SK-N-SH treated with all-trans-retinoic acid at 6 μM for 48 hours (cell line): Measurements from ENCODE around the gene SRD5A2.

Source experiments
- ATAC-seq: fragments of 200-7000 bp; cut with Tn5 transposase; 3 replicates; pipeline ENCODE4 v1.9.1; 2020; ENCODE audit warnings: mild to moderate bottlenecking, moderate library complexity
- ARNTL ChIP-seq: fragments of 450-650 bp; formaldehyde crosslinking; IDR thresholded peaks from 2 replicates; pipeline ENCODE4 v1.5.0; 2020; ENCODE audit warnings: low read depth, mild to moderate bottlenecking, moderate library complexity, borderline replicate concordance
- BACH2 ChIP-seq: fragments of 250-450 bp; sonication (Bioruptor Pico); IDR thresholded peaks from 2 replicates; pipeline ENCODE4 v1.9.0; 2021; ENCODE audit warnings: mild to moderate bottlenecking, borderline replicate concordance
- CSDC2 ChIP-seq: fragments of 250-450 bp; sonication (Bioruptor Pico); IDR thresholded peaks from 2 replicates; pipeline ENCODE4 v1.5.0; 2020; ENCODE audit warnings: mild to moderate bottlenecking, moderate library complexity
- ESRRG ChIP-seq: fragments of 250-450 bp; sonication (Bioruptor Pico); IDR thresholded peaks from 2 replicates; pipeline ENCODE4 v1.6.1; 2021; ENCODE audit warnings: mild to moderate bottlenecking
- ISL1 ChIP-seq: fragments of 250-450 bp; sonication (Bioruptor Pico); IDR thresholded peaks from 2 replicates; pipeline ENCODE4 v2.1.2; 2022; ENCODE audit warnings: mild to moderate bottlenecking, moderate library complexity
- OSR1 ChIP-seq: fragments of 250-450 bp; sonication (Bioruptor Pico); IDR thresholded peaks from 2 replicates; pipeline ENCODE4 v1.8.0; 2022; ENCODE audit warnings: moderate library complexity, mild to moderate bottlenecking, inconsistent platforms
- PATZ1 ChIP-seq: fragments of 250-450 bp; sonication (Bioruptor Pico); IDR thresholded peaks from 2 replicates; pipeline ENCODE4 v1.8.0; 2020; ENCODE audit warnings: mild to moderate bottlenecking, moderate library complexity, borderline replicate concordance
- POU6F1 ChIP-seq: fragments of 250-450 bp; sonication (Bioruptor Pico); IDR thresholded peaks from 2 replicates; pipeline ENCODE4 v1.8.0; 2021; ENCODE audit warnings: low read depth, mild to moderate bottlenecking, moderate library complexity, borderline replicate concordance
- PPARA ChIP-seq: fragments of 250-450 bp; sonication (Bioruptor Pico); IDR thresholded peaks from 2 replicates; pipeline ENCODE4 v1.5.0; 2020; ENCODE audit warnings: mild to moderate bottlenecking, borderline replicate concordance
- RARB ChIP-seq: fragments of 250-450 bp; sonication (Bioruptor Pico); IDR thresholded peaks from 2 replicates; pipeline ENCODE4 v1.8.0; 2021; ENCODE audit warnings: mild to moderate bottlenecking, moderate library complexity
- SNAI2 ChIP-seq: fragments of 250-450 bp; sonication (Bioruptor Pico); IDR thresholded peaks from 2 replicates; pipeline ENCODE4 v1.5.0; 2020; ENCODE audit warnings: mild to moderate bottlenecking, moderate library complexity
- TCF4 ChIP-seq: fragments of 250-450 bp; sonication (Bioruptor Pico); IDR thresholded peaks from 2 replicates; pipeline ENCODE4 v1.8.0; 2021; ENCODE audit warnings: mild to moderate bottlenecking, moderate library complexity, borderline replicate concordance
- TOX ChIP-seq: fragments of 250-450 bp; sonication (Bioruptor Pico); IDR thresholded peaks from 2 replicates; pipeline ENCODE4 v1.8.0; 2021; ENCODE audit warnings: mild to moderate bottlenecking, moderate library complexity, borderline replicate concordance
- ZC3H10 ChIP-seq: fragments of 250-450 bp; sonication (Bioruptor Pico); IDR thresholded peaks from 2 replicates; pipeline ENCODE4 v1.5.1; 2021; ENCODE audit warnings: mild to moderate bottlenecking, moderate library complexity
- ZFP3 ChIP-seq: fragments of 250-450 bp; sonication (Bioruptor Pico); IDR thresholded peaks from 2 replicates; pipeline ENCODE4 v1.5.0; 2020; ENCODE audit warnings: mild to moderate bottlenecking, moderate library complexity
- ZFP30 ChIP-seq: fragments of 450-650 bp; formaldehyde crosslinking; IDR thresholded peaks from 2 replicates; pipeline ENCODE4 v1.5.0; 2022; ENCODE audit warnings: mild to moderate bottlenecking, moderate library complexity
- ZNF565 ChIP-seq: fragments of 450-650 bp; formaldehyde crosslinking; conservative IDR thresholded peaks from 2 replicates; pipeline ENCODE4 v1.5.0; 2020; ENCODE audit warnings: low read depth, mild to moderate bottlenecking, moderate library complexity
- ZNF70 ChIP-seq: fragments of 450-650 bp; formaldehyde crosslinking; IDR thresholded peaks from 2 replicates; pipeline ENCODE4 v1.5.0; 2020; ENCODE audit warnings: mild to moderate bottlenecking, moderate library complexity
- ZNF8 ChIP-seq: fragments of 450-650 bp; formaldehyde crosslinking; IDR thresholded peaks from 2 replicates; pipeline ENCODE4 v1.5.0; 2020; ENCODE audit warnings: mild to moderate bottlenecking, moderate library complexity
- TF ChIP-seq, protein P1 (sequence below): fragments of 250-450 bp; sonication (Bioruptor Pico); IDR thresholded peaks from 2 replicates; pipeline ENCODE4 v1.5.1; 2021; ENCODE audit warnings: mild to moderate bottlenecking, moderate library complexity
- TF ChIP-seq, protein P2 (sequence below): fragments of 250-450 bp; sonication (Bioruptor Pico); IDR thresholded peaks from 2 replicates; pipeline ENCODE4 v1.5.1; 2020; ENCODE audit warnings: low read depth, mild to moderate bottlenecking, moderate library complexity
- TF ChIP-seq, protein P3 (sequence below): fragments of 250-450 bp; sonication (Bioruptor Pico); IDR thresholded peaks from 2 replicates; pipeline ENCODE4 v1.5.0; 2020; ENCODE audit warnings: mild to moderate bottlenecking, moderate library complexity

SRD5A2 gene

DNA sequence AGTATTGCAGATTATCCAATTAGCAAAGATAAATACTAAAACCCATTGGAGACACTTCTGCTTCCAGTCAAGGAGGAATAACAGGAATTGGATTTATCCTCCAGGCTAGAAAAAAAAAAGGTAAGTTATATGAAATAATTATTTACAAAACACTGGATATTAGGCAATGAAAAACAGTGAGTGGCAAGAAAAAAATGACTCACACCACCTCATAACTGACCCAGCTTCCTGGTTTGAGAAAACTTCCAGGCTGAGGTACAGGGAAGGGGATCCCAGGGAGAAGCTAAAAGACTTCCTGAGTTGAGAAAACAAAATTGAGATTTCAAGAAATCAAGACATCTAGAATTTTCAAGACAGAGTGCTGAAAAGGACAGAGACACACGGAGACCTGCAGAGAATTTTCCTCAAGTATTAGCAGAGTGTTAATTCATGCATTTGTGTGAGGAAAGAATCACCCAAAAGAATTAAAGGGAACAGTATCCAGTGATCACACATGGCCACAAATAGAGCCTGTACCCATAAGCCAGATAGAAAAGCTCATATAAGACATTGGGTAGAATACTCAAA, 17.4 kb downstream of the SRD5A2 start:
- TF ChIP-seq TOX (no peak), BACH2 (no peak), ZNF8 (CRISPR knock-in tag) (no peak), ZFP3 (no peak), ZC3H10 (CRISPR knock-in tag) (no peak), ZFP30 (CRISPR knock-in tag) (no peak), SNAI2 (CRISPR knock-in tag) (no peak), OSR1 (CRISPR knock-in tag) (no peak), TCF4 (CRISPR knock-in tag) (no peak), ZNF70 (CRISPR knock-in tag) (no peak), CSDC2 (CRISPR knock-in tag) (no peak)
- TF ChIP-seq, protein P1, sequence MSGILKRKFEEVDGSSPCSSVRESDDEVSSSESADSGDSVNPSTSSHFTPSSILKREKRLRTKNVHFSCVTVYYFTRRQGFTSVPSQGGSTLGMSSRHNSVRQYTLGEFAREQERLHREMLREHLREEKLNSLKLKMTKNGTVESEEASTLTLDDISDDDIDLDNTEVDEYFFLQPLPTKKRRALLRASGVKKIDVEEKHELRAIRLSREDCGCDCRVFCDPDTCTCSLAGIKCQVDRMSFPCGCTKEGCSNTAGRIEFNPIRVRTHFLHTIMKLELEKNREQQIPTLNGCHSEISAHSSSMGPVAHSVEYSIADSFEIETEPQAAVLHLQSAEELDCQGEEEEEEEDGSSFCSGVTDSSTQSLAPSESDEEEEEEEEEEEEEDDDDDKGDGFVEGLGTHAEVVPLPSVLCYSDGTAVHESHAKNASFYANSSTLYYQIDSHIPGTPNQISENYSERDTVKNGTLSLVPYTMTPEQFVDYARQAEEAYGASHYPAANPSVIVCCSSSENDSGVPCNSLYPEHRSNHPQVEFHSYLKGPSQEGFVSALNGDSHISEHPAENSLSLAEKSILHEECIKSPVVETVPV (CRISPR knock-in tag), result no peak
- TF ChIP-seq, protein P2, sequence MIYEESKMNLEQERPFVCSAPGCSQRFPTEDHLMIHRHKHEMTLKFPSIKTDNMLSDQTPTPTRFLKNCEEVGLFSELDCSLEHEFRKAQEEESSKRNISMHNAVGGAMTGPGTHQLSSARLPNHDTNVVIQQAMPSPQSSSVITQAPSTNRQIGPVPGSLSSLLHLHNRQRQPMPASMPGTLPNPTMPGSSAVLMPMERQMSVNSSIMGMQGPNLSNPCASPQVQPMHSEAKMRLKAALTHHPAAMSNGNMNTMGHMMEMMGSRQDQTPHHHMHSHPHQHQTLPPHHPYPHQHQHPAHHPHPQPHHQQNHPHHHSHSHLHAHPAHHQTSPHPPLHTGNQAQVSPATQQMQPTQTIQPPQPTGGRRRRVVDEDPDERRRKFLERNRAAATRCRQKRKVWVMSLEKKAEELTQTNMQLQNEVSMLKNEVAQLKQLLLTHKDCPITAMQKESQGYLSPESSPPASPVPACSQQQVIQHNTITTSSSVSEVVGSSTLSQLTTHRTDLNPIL (CRISPR knock-in tag), result no peak
- no peak for ATAC-seq

- ATAC-seq, result no peak
- TF ChIP-seq OSR1 (CRISPR knock-in tag), result no peak
- no peak for TF ChIP-seq ZNF565 (CRISPR knock-in tag)
- no peak for TF ChIP-seq ZFP30 (CRISPR knock-in tag)
- TF ChIP-seq ARNTL (CRISPR knock-in tag), result no peak
- TF ChIP-seq SNAI2 (CRISPR knock-in tag), result no peak
- no peak for TF ChIP-seq CSDC2 (CRISPR knock-in tag)
- TF ChIP-seq ZNF8 (CRISPR knock-in tag), result no peak
- no peak for TF ChIP-seq ZC3H10 (CRISPR knock-in tag)
- TF ChIP-seq ZNF70 (CRISPR knock-in tag), result no peak
- no peak for TF ChIP-seq PPARA (CRISPR knock-in tag)
- TF ChIP-seq ISL1 (CRISPR knock-in tag), result no peak
- TF ChIP-seq ZFP3, result no peak
- TF ChIP-seq RARB (CRISPR knock-in tag), result no peak
- TF ChIP-seq POU6F1 (CRISPR knock-in tag), result no peak
- no peak for TF ChIP-seq TOX
- TF ChIP-seq BACH2, result no peak
- TF ChIP-seq, protein P1 (CRISPR knock-in tag), result no peak
Measured at GRCh38 chr2:31561823-31562222, 18.9 kb downstream of the SRD5A2 start.

GRCh38 chr2:31558401-31559295, 22.1 kb downstream of the SRD5A2 start:
- ATAC-seq, result no peak
- TF ChIP-seq CSDC2 (CRISPR knock-in tag), result no peak
- TF ChIP-seq PPARA (CRISPR knock-in tag), result no peak
- TF ChIP-seq ZNF565 (CRISPR knock-in tag), result no peak
- TF ChIP-seq POU6F1 (CRISPR knock-in tag), result no peak
- no peak for TF ChIP-seq ZFP30 (CRISPR knock-in tag)
- TF ChIP-seq PATZ1 (CRISPR knock-in tag), result no peak
- TF ChIP-seq TCF4 (CRISPR knock-in tag), result no peak
- TF ChIP-seq OSR1 (CRISPR knock-in tag), result no peak
- no peak for TF ChIP-seq ARNTL (CRISPR knock-in tag)
- no peak for TF ChIP-seq ZC3H10 (CRISPR knock-in tag)
- TF ChIP-seq, protein P3, sequence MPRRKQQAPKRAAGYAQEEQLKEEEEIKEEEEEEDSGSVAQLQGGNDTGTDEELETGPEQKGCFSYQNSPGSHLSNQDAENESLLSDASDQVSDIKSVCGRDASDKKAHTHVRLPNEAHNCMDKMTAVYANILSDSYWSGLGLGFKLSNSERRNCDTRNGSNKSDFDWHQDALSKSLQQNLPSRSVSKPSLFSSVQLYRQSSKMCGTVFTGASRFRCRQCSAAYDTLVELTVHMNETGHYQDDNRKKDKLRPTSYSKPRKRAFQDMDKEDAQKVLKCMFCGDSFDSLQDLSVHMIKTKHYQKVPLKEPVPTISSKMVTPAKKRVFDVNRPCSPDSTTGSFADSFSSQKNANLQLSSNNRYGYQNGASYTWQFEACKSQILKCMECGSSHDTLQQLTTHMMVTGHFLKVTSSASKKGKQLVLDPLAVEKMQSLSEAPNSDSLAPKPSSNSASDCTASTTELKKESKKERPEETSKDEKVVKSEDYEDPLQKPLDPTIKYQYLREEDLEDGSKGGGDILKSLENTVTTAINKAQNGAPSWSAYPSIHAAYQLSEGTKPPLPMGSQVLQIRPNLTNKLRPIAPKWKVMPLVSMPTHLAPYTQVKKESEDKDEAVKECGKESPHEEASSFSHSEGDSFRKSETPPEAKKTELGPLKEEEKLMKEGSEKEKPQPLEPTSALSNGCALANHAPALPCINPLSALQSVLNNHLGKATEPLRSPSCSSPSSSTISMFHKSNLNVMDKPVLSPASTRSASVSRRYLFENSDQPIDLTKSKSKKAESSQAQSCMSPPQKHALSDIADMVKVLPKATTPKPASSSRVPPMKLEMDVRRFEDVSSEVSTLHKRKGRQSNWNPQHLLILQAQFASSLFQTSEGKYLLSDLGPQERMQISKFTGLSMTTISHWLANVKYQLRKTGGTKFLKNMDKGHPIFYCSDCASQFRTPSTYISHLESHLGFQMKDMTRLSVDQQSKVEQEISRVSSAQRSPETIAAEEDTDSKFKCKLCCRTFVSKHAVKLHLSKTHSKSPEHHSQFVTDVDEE (CRISPR knock-in tag), result no peak
- TF ChIP-seq ESRRG (CRISPR knock-in tag), result no peak
- TF ChIP-seq ZNF8 (CRISPR knock-in tag), result no peak
- no peak for TF ChIP-seq BACH2
